HUDEP-2 (cell line): ENCODE data around the gene PID1.
"Not testable (repeated sequence)": the region's sequence is repeated elsewhere in the genome, so short reads cannot be mapped to it uniquely, and the experiment has no call there.

Experiments used
- DNase-seq, 76 experiments: peaks; one replicate each; lab custom pipeline; 2025; ENCODE audit not compliant: unreplicated experiment in 76 of 76; lab: John Stamatoyannopoulos, UW

PID1 gene

GRCh38 chr2:229084447-229084846 is 186.6 kb downstream of the PID1 start:
- DNase-seq = no peak

DNA sequence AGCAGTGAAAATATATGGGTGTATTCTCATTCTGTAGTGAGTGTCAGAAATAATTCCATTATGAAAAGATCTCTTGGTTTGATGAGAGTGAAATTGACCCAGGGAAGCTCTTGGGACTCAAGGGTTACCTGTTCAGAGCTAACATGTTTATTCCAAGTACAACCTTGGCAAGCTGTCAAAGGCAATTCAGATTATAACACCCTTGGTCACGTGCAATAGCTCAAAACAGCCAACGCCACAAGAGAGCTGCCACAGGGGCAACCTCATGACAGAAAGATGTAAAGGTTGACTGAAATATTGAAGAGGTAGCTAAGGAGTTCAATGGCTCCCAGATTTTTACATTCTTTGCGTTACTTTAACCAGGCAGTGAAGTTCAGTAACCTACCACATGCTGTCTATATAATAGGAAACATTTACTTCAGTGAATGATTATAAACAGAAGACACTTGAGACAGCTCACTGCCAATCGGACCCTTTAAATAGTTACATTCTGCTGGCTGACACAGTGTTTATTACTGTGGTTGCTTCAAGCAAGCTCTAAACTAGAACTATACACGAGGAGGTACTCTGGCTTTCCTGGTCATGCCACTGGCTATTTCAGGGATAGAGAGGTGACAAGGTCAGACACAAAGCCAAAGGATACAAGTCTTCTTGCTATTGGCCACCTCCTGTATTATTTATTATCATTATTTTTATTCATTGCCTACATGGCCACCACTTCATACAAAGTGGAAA is 187.3 kb downstream of the PID1 start:
- no peak for DNase-seq

GRCh38 chr2:229081411-229081810 is 189.7 kb downstream of the PID1 start:
- DNase-seq = no peak

DNA sequence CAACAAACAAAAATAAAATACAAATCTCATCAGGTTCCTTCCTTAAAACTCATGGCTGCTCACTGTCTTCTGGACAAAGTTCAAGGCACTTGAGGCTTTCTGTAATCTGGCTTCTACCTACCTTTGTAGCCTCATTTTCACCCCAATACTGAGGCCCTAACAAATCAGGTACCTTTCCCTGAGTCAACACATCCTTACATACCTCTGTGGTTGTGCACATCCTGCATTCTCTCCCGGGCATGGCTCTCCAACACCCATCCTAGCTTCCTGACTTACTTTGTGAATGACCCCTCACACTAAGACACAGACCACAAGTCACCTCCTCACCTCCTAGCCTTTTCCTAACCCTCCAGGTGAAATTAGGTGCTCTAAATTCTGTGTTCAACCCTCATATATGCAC is 190.9 kb downstream of the PID1 start:
- no peak for DNase-seq

DNA sequence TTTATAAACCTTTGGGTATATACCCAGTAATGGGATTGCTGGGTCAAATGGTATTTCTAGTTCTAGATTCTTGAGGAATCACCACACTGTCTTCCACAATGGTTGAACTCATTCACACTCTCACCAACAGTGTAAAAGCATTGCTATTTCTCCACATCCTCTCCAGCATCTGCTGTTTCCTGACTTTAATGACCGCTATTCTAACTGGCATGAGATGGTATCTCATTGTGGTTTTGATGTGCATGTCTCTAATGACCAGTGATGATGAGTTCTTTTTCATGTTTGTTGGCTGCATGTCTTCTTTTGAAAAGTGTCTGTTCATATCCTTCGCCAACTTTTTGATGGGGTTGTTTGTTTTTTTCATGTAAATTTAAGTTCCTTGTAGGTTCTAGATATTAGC is 194.2 kb downstream of the PID1 start:
- not testable (repeated sequence) for DNase-seq

- DNase-seq = no peak
These were observed 197.2 kb downstream of the PID1 start for GRCh38 chr2:229073935-229074334.

- DNase-seq = no peak
These were observed 199.7 kb downstream of the PID1 start for GRCh38 chr2:229071292-229071976.

- DNase-seq = no peak
These were observed 204.9 kb downstream of the PID1 start for GRCh38 chr2:229066121-229066715.

- DNase-seq = no peak
These were observed 206.3 kb downstream of the PID1 start for GRCh38 chr2:229064749-229065148.

DNA sequence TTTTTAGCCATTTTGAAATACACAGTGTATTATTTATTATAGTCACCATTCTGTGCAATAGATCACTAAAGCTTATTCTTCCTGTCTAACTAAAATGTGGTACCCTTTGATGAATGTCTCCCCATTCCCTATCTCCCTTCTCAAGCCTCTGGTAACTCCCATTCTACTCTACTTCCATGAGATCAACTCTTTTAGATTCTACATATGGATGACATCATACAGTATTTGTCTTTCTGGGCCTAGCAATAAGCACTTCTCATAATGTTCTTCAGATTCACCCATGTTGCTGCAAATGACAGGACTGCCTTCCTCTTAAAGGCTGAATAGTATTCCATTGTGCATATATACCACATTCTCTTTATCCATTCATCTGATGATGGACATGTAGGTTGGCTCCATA is 210.9 kb downstream of the PID1 start:
- no peak for DNase-seq

DNA sequence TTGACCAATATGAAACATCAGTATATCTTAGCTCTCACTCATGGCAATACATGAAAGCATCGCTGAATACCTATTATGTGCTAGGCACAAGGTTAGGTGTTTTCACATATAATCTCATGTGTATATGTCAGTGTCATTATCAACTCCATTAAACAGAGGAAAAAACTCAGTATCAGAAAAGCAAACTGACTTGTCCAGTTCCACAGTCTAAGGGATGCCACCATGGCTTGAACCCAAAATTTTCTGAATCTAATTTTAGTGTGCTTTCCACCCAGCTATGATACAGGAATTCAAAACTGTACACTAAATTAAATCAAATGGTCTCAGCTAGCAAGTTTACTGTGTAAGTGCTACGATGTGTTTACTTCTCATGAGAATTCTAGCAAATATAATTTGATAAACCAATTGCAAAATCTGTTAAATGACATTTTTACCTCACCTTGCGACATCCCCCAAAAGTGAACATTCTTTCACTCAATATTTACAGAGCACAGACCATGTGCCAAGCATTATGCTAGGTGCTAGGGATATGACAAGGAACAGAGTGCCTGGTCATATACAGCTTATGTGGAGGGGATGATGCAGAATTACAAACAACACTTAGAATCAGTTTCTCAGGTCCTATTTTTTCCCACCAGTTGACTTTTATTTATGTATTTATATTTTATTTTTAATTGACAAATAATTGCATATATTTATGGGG is 211.6 kb downstream of the PID1 start:
- no peak for DNase-seq

DNA sequence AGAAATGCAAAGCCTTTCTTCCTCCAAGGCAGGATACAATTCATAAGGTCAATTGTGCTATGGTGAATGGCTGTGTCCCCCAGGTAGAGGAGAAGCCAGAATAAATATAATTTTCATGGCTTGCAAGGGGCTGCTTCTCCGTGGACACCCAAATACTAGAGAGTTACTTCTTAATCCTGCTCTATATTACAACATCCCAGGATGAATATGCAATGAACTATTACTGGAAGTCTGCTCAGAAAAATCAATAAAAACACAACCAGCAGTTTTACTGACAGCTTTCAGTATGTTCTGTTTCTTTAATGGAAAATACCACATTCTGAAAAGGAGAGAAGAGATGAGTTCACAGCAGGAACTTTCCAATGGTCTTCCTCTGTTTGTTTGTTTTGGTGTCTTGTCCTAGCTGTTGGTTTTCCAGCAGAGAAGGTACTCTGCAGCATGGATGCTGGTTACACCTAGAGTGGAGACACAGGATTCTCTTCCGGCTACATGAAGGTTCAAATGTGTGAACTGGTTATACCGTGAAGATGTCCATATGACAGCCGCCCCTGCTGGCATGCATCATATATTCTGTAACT is 213.0 kb downstream of the PID1 start:
- DNase-seq = no peak

DNA sequence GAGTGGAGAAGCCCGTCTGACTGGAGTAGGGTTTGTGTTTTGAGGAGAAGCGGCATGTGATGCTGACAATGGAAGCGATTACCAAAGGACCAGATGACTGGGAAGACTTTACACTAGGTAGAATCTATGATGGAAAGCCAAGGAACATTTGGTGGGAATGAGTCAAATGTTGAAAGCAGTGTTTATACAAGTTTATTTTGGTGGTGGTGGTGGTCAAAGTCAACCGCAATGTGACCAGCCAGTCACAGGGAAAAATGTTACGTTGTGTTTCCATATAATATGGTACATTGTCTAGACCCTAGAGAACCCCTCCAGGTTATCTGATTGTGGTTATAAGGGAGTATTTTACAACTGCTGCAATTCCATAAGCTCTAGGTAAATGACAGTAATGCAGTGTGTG is 216.8 kb downstream of the PID1 start:
- DNase-seq = no peak

DNA sequence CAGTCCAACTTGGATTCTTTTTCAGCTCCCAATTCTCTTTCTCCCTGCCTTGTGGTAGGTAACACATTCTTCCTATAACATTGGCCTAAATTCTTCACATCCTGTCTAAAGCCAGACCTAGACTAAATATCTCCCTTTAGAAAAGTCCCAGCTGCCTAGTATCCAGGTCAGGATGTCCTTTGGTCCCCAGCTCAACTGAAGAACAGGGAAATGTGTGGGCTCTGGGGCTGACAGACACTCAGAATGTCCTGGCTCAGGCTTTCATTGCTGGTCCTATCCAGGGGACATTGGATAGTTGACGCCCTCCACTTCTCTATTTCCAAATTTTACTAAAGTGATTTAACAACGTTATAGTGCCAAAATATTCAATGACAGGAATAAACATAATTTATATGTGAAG is 219.3 kb downstream of the PID1 start:
- no peak for DNase-seq

DNA sequence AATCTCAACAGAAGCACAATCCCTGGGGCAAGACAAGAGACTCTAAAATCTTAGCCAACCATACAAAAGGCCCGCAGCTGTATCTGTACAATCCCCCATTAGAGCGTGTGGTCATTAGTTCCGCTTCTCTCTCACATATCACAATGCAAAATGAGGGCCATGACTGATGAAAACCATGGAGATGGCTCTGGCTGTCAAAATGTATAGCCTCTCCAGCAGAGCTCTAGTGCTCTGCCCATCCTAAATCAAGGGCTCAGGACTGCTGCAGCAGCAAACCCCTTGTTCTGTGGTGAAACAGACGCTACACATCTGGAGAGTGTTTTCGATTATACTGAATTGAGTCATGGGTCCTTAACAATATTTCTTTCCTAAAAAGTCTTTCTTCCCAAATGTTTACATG is 221.0 kb downstream of the PID1 start:
- no peak for DNase-seq

GRCh38 chr2:229048134-229048533 is 223.0 kb downstream of the PID1 start:
- no peak for DNase-seq

DNA sequence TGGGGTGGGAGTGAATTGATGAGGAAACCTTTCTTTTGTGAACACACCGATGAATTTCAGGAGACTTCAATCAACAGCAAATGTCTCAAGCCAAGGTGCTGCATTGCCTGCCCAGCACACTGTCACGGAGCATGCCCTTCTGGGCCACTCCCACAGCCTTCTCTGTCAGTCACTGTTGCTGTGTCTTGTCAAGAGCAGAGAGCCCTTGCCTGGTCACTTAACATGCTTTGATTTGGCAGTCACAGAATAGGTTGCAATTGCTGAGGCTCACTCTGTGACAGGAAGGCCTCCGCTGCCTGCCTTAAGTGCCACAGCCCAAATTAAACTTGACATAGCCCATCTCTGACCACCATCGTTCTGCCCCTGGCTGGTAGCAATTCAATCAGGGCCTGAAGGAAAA is 225.4 kb downstream of the PID1 start:
- DNase-seq = no peak

- DNase-seq = no peak
These were observed 226.5 kb downstream of the PID1 start for GRCh38 chr2:229044581-229044980.

DNA sequence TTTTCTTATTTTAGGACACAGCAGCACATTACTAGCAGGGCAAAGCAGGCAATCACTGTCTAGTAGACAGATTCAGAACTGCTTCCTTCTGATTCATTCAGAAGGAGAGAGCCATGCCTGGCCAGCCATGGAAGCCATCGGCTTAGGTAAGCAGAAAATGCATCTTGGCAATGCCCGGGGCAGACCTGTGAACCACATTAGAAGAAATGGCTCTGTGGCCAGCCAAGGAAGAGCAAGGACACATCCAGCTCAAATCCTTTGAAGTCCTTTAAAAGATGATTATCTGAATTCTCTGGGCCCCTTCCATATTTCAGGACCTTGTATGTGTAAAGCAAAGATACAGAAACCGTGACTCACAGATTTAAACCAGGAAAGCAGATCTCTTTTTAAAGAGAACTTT is 227.4 kb downstream of the PID1 start:
- DNase-seq = no peak

- no peak for DNase-seq
These were observed 228.7 kb downstream of the PID1 start for GRCh38 chr2:229042349-229042748.

DNA sequence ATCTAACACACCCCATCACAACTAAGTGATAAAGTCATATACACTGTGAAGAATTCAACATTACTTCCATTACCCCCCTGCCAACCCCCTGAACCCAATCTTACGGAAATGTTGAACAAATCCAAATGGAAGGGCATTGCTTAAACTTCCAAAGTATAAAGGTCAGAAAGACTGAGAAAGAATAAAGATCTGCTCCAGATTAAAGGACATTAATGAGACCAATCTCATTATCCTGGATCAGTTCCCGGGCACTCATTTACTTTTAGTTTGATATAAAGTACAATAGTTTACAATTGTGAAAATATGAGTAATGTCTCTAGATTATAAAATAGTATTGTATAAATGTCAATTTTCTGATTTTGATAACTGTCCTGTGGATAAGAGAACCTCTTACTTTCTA is 229.4 kb downstream of the PID1 start:
- DNase-seq = no peak
